ENCODE data around the gene CLEC2D.

CLEC2D gene

DNA sequence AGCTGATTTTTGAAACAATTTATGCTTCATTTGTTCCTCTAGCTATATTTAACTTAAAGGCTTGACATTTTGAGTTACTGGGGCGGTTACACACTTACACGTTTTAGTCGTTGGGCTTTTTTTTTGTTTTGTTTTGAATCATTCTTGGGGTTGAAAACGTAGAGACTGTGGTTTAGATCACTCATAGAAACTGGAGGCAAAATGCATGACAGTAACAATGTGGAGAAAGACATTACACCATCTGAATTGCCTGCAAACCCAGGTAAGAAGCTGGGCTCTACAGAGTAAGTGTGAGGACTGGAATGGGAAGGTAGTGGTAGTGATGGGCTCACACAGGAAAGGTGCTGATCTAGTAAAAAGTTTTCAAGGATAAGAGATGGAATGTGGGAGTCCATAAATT, at the start of gene CLEC2D:
CLEC2D (plus strand) TSS at position 180 of the 400 bp plus-strand sequence; CDS start at position 202, 22 bp downstream.
- no peak within 1 kb of the TSS for H3K4me3 ChIP-seq (ENCODE audit: low read depth, low read length)
- H3K9me3 ChIP-seq (ENCODE audit: control insufficient read depth, insufficient read depth, low read length) = no peaks in the 10 kb centered on the region
- H3K27ac ChIP-seq (ENCODE audit: low read depth, low read length) = no peak within 1 kb of the TSS
- H3K9ac ChIP-seq (ENCODE audit: low read depth, low read length) = no peak within 1 kb of the TSS
- peaks cover 9% of the 10 kb centered on the region; the same call in 1 of the 2 replicates for H3K36me3 ChIP-seq (ENCODE audit: control insufficient read depth, insufficient read depth, low read length)
- no peaks in the 10 kb centered on the region for H3K27me3 ChIP-seq (ENCODE audit: control insufficient read depth, insufficient read depth, low read length)
- 0 out of 2 replicates have a peak, but pooled peaks cover 9% of the 10 kb centered on the region for H3K4me1 ChIP-seq (ENCODE audit: control insufficient read depth, insufficient read depth, low read length)

DNA sequence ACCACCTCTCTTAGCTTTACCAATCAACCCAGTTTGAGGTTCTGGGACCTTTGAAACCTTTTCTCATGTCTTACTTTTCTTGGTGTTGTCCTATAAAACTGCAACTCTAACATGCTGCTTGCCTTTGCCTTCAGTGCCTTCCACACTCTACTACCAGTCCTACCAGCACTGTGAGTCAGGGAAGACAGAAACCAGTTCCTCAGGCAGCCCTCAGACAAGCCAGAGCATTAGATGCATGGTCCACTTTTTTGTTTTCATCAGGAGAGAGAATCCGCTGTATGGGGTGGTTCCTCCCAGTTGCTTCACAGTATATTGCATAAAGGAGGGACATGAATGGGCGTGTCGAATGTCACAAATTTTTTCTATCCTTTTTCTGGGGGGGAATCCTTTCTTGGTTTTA, 44.5 kb upstream of the CLEC2D start:
- H3K4me1 ChIP-seq (ENCODE audit: control insufficient read depth, insufficient read depth, low read length) = no peaks in the 10 kb centered on the region
- no peaks in the 10 kb centered on the region for H3K36me3 ChIP-seq (ENCODE audit: control insufficient read depth, insufficient read depth, low read length)
- no peak overlapping the region for H3K9ac ChIP-seq (ENCODE audit: low read depth, low read length)
- no peak overlapping the region for H3K27ac ChIP-seq (ENCODE audit: low read depth, low read length)
- no peaks in the 10 kb centered on the region for H3K9me3 ChIP-seq (ENCODE audit: control insufficient read depth, insufficient read depth, low read length)
- no peak overlapping the region for H3K4me3 ChIP-seq (ENCODE audit: low read depth, low read length)
- no peaks in the 10 kb centered on the region for H3K27me3 ChIP-seq (ENCODE audit: control insufficient read depth, insufficient read depth, low read length)

GRCh38 chr12:9626291-9626690, 43.2 kb upstream of the CLEC2D start:
- no peak overlapping the region for H3K4me3 ChIP-seq (ENCODE audit: low read depth, low read length)
- H3K36me3 ChIP-seq (ENCODE audit: control insufficient read depth, insufficient read depth, low read length) = no peaks in the 10 kb centered on the region
- no peaks in the 10 kb centered on the region for H3K27me3 ChIP-seq (ENCODE audit: control insufficient read depth, insufficient read depth, low read length)
- no peak overlapping the region for H3K27ac ChIP-seq (ENCODE audit: low read depth, low read length)
- no peaks in the 10 kb centered on the region for H3K4me1 ChIP-seq (ENCODE audit: control insufficient read depth, insufficient read depth, low read length)
- no peak overlapping the region for H3K9ac ChIP-seq (ENCODE audit: low read depth, low read length)
- H3K9me3 ChIP-seq (ENCODE audit: control insufficient read depth, insufficient read depth, low read length) = no peaks in the 10 kb centered on the region

DNA sequence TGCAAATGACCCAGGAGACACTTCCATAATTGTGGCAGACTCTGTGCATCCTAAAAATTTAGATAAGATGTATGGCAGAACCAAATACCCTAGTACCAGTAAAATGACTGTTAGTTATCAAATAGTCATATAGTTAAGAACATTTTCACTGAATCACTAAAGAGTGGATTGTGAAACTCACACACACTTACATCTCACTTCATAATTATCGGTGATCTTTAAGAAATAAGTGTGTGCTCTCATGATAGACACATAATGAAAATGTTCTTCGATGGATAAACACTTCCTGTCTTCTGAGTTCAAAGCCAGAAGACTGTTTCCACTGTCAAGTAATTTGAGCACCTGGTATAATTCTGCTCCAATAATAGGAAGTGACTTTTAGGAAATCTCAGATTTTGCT, 42.7 kb upstream of the CLEC2D start:
- Histone ChIP-seq H3K27ac (ENCODE audit: low read depth, low read length) (no peak overlapping the region), H3K4me3 (ENCODE audit: low read depth, low read length) (no peak overlapping the region)

GRCh38 chr12:9632766-9633165, 36.7 kb upstream of the CLEC2D start:
- H3K27ac ChIP-seq (ENCODE audit: low read depth, low read length) = no peak overlapping the region
- no peak overlapping the region for H3K9ac ChIP-seq (ENCODE audit: low read depth, low read length)

More for the DNA sequence above, 42.7 kb upstream of the CLEC2D start:
- Histone ChIP-seq H3K4me1 (ENCODE audit: control insufficient read depth, insufficient read depth, low read length) (no peaks in the 10 kb centered on the region), H3K9me3 (ENCODE audit: control insufficient read depth, insufficient read depth, low read length) (no peaks in the 10 kb centered on the region), H3K36me3 (ENCODE audit: control insufficient read depth, insufficient read depth, low read length) (no peaks in the 10 kb centered on the region), H3K9ac (ENCODE audit: low read depth, low read length) (no peak overlapping the region), H3K27me3 (ENCODE audit: control insufficient read depth, insufficient read depth, low read length) (no peaks in the 10 kb centered on the region)

DNA sequence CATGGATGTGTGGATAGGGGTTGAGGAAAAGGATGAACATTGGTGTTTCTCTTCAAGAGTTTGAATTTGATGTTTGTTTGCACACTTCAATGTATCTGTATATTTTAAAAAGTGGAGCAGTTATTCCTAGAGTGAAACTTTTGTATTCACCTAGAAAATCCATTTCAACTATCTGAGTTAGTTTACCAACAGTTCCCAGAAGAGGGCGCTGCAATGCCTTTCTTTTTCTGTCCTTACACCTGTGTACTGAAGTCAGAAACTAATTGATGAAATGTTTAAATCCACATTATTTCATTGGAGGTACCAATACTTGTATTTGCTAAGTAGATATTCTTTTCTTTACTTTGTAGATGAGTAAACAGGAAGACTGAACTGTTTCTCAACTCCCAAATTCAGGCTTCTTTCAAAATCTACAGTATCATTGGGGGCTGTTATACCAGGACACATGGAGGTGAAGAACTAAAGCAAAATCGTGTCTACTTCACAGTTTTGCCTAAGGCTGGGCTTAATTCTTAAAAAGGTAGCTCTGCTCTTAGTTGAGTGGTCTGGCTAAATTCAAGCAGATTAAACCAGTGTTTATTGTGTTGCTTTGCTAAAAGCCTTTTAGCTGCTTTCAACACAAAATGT, 35.2 kb upstream of the CLEC2D start:
- Histone ChIP-seq H3K36me3 (ENCODE audit: control insufficient read depth, insufficient read depth, low read length) (no peaks in the 10 kb centered on the region), H3K27me3 (ENCODE audit: control insufficient read depth, insufficient read depth, low read length) (no peaks in the 10 kb centered on the region), H3K9ac (ENCODE audit: low read depth, low read length) (no peak overlapping the region), H3K27ac (ENCODE audit: low read depth, low read length) (no peak overlapping the region), H3K9me3 (ENCODE audit: control insufficient read depth, insufficient read depth, low read length) (peaks cover 15% of the 10 kb centered on the region; the same call in 1 of the 2 replicates), H3K4me3 (ENCODE audit: low read depth, low read length) (no peak overlapping the region), H3K4me1 (ENCODE audit: control insufficient read depth, insufficient read depth, low read length) (no peaks in the 10 kb centered on the region)

More at GRCh38 chr12:9632766-9633165, 36.7 kb upstream of the CLEC2D start:
- no peak overlapping the region for H3K4me3 ChIP-seq (ENCODE audit: low read depth, low read length)
- H3K27me3 ChIP-seq (ENCODE audit: control insufficient read depth, insufficient read depth, low read length) = no peaks in the 10 kb centered on the region
- H3K9me3 ChIP-seq (ENCODE audit: control insufficient read depth, insufficient read depth, low read length) = peaks cover 13% of the 10 kb centered on the region; the same call in 1 of the 2 replicates
- no peaks in the 10 kb centered on the region for H3K4me1 ChIP-seq (ENCODE audit: control insufficient read depth, insufficient read depth, low read length)
- H3K36me3 ChIP-seq (ENCODE audit: control insufficient read depth, insufficient read depth, low read length) = no peaks in the 10 kb centered on the region

DNA sequence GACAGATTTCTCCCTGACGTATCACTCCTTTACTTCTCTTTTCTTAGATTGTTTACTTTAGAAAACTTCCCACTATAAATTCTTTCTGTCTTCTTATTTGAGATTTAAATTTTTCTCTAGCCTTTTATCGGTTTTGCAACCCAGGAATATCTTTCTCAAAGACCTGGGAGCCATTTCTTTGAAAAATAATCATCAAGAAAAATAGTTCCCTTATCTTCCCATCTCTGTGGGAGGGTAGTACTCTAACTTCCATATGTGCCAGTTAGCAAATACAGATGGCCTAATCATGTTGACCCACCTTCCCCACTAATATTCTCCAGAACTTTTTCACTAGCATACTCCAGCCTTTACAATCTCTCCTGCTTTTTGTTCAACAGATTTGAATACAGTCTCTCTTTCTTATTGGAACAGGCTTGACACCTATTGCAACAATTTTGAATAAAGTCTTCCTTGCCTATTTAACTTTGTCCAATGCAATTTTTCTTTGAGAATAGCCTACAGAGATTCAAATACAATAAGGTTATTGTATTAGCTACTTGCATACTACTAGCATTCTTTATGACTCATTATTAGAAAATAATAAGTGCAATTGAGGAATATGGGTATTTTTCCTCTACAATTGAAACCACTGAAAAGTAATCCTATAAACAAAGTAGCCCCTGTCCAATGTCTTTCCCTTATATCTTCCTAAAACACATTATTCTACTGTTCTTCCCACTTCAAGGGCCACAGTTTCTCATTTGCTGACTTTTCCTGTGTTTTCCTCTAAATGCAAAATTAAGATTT, 34.4 kb upstream of the CLEC2D start:
- H3K27me3 ChIP-seq (ENCODE audit: control insufficient read depth, insufficient read depth, low read length) = no peaks in the 10 kb centered on the region
- no peak overlapping the region for H3K27ac ChIP-seq (ENCODE audit: low read depth, low read length)
- no peak overlapping the region for H3K9ac ChIP-seq (ENCODE audit: low read depth, low read length)

GRCh38 chr12:9636150-9636850, 33.2 kb upstream of the CLEC2D start:
- peaks cover 15% of the 10 kb centered on the region; the same call in 1 of the 2 replicates for H3K9me3 ChIP-seq (ENCODE audit: control insufficient read depth, insufficient read depth, low read length)
- no peaks in the 10 kb centered on the region for H3K27me3 ChIP-seq (ENCODE audit: control insufficient read depth, insufficient read depth, low read length)
- no peak overlapping the region for H3K9ac ChIP-seq (ENCODE audit: low read depth, low read length)
- no peak overlapping the region for H3K27ac ChIP-seq (ENCODE audit: low read depth, low read length)
- H3K36me3 ChIP-seq (ENCODE audit: control insufficient read depth, insufficient read depth, low read length) = no peaks in the 10 kb centered on the region
- no peaks in the 10 kb centered on the region for H3K4me1 ChIP-seq (ENCODE audit: control insufficient read depth, insufficient read depth, low read length)
- no peak overlapping the region for H3K4me3 ChIP-seq (ENCODE audit: low read depth, low read length)

More for the DNA sequence above, 34.4 kb upstream of the CLEC2D start:
- peaks cover 15% of the 10 kb centered on the region; the same call in 1 of the 2 replicates for H3K9me3 ChIP-seq (ENCODE audit: control insufficient read depth, insufficient read depth, low read length)
- H3K4me1 ChIP-seq (ENCODE audit: control insufficient read depth, insufficient read depth, low read length) = no peaks in the 10 kb centered on the region
- no peaks in the 10 kb centered on the region for H3K36me3 ChIP-seq (ENCODE audit: control insufficient read depth, insufficient read depth, low read length)
- no peak overlapping the region for H3K4me3 ChIP-seq (ENCODE audit: low read depth, low read length)

- H3K36me3 ChIP-seq (ENCODE audit: control insufficient read depth, insufficient read depth, low read length) = no peaks in the 10 kb centered on the region
- H3K4me1 ChIP-seq (ENCODE audit: control insufficient read depth, insufficient read depth, low read length) = no peaks in the 10 kb centered on the region
- H3K4me3 ChIP-seq (ENCODE audit: low read depth, low read length) = no peak overlapping the region
- H3K9ac ChIP-seq (ENCODE audit: low read depth, low read length) = no peak overlapping the region
- peaks cover 15% of the 10 kb centered on the region; the same call in 1 of the 2 replicates for H3K9me3 ChIP-seq (ENCODE audit: control insufficient read depth, insufficient read depth, low read length)
- H3K27ac ChIP-seq (ENCODE audit: low read depth, low read length) = no peak overlapping the region
- no peaks in the 10 kb centered on the region for H3K27me3 ChIP-seq (ENCODE audit: control insufficient read depth, insufficient read depth, low read length)
Observed at GRCh38 chr12:9636851-9637206, 32.7 kb upstream of the CLEC2D start.

GRCh38 chr12:9640024-9640423, 29.5 kb upstream of the CLEC2D start:
- no peak overlapping the region for H3K27ac ChIP-seq (ENCODE audit: low read depth, low read length)
- H3K9ac ChIP-seq (ENCODE audit: low read depth, low read length) = no peak overlapping the region
- H3K27me3 ChIP-seq (ENCODE audit: control insufficient read depth, insufficient read depth, low read length) = no peaks in the 10 kb centered on the region
- H3K4me3 ChIP-seq (ENCODE audit: low read depth, low read length) = no peak overlapping the region
- H3K9me3 ChIP-seq (ENCODE audit: control insufficient read depth, insufficient read depth, low read length) = peaks cover 8% of the 10 kb centered on the region; the same call in 1 of the 2 replicates
- H3K36me3 ChIP-seq (ENCODE audit: control insufficient read depth, insufficient read depth, low read length) = no peaks in the 10 kb centered on the region
- no peaks in the 10 kb centered on the region for H3K4me1 ChIP-seq (ENCODE audit: control insufficient read depth, insufficient read depth, low read length)

All from HUES48 (cell line).